CD14-positive monocyte (primary cell): ENCODE measurements around the gene MYPN. TPM values are rescaled to one million over a fixed set of nuclear protein-coding genes. Genes with fewer than 3 reads are reported as not detected.

Experiments
- DNase-seq, 3 donors: peaks; one replicate each; pipeline ENCODE4 v3.0.0-alpha.2; 2011 to 2022
- H2AFZ ChIP-seq: 2 replicates; pipeline ENCODE4 v1.6.0; 2012; ENCODE audit warnings: mild to moderate bottlenecking, low read depth, low read length, inconsistent platforms; ENCODE audit not compliant: insufficient read depth, poor library complexity, severe bottlenecking
- H3K27ac ChIP-seq, 2 donors: 1 replicate in 1 of 2; 2 replicates in 1 of 2; pipeline ENCODE4 v1.5.1; 2012 to 2013; ENCODE audit warnings: low read length in 2 of 2, control low read depth in 1 of 2, inconsistent platforms in 1 of 2, low read depth in 1 of 2, mild to moderate bottlenecking in 1 of 2
- H3K27me3 ChIP-seq, 2 donors: one replicate each; pipeline versions ENCODE4 v1.6.0 to v1.6.1; 2011 to 2013; ENCODE audit warnings: low read length in 2 of 2; ENCODE audit not compliant: control insufficient read depth in 2 of 2, insufficient read depth in 2 of 2
- H3K36me3 ChIP-seq, 2 donors: replicated peaks in 1 of 2; 1 replicate in 1 of 2; 2 replicates in 1 of 2; pipeline versions ENCODE4 v1.5.1 to v1.6.1; 2012 to 2013; ENCODE audit warnings: low read length in 2 of 2, control low read depth in 1 of 2, inconsistent platforms in 1 of 2, mild to moderate bottlenecking in 1 of 2; ENCODE audit not compliant: insufficient read depth in 2 of 2, control insufficient read depth in 1 of 2
- H3K4me1 ChIP-seq, 2 donors: 1 replicate in 1 of 2; 2 replicates in 1 of 2; pipeline versions ENCODE4 v1.5.1 to v1.6.1; 2012 to 2013; ENCODE audit warnings: low read length in 2 of 2, control low read depth in 1 of 2, inconsistent platforms in 1 of 2, mild to moderate bottlenecking in 1 of 2, moderate library complexity in 1 of 2; ENCODE audit not compliant: insufficient read depth in 2 of 2, control insufficient read depth in 1 of 2
- H3K4me2 ChIP-seq: replicated peaks from 2 replicates; pipeline ENCODE3; 2012; ENCODE audit warnings: low read length, moderate library complexity, mild to moderate bottlenecking; ENCODE audit not compliant: poor library complexity, severe bottlenecking; ENCODE audit errors: extremely low read depth
- H3K4me3 ChIP-seq, 3 experiments: fragments of 200-600 bp in 1 of 3; sonication (generic) in 1 of 3; replicated peaks in 1 of 3; 1 replicate in 2 of 3; 2 replicates in 1 of 3; pipeline ENCODE4 v1.5.1; 2011 to 2013; ENCODE audit warnings: low read length in 3 of 3, mild to moderate bottlenecking in 3 of 3, control low read depth in 2 of 3, low read depth in 2 of 3, inconsistent platforms in 1 of 3, moderate library complexity in 1 of 3
- H3K79me2 ChIP-seq: 2 replicates; pipeline ENCODE4 v1.6.0; 2012; ENCODE audit warnings: mild to moderate bottlenecking, control low read depth, inconsistent platforms, low read length, moderate library complexity; ENCODE audit not compliant: insufficient read depth
- H3K9ac ChIP-seq: 2 replicates; pipeline ENCODE4 v1.6.0; 2017; ENCODE audit warnings: low read length, mild to moderate bottlenecking; ENCODE audit not compliant: insufficient read depth, poor library complexity, severe bottlenecking
- H3K9me3 ChIP-seq, 2 donors: replicated peaks in 1 of 2; 1 replicate in 1 of 2; 2 replicates in 1 of 2; pipeline versions ENCODE4 v1.5.1 to v1.6.1; 2012 to 2013; ENCODE audit warnings: low read length in 2 of 2, control low read depth in 1 of 2; ENCODE audit not compliant: control insufficient read depth in 1 of 2, insufficient read depth in 1 of 2
- H4K20me1 ChIP-seq: 2 replicates; pipeline ENCODE4 v1.6.0; 2012; ENCODE audit warnings: mild to moderate bottlenecking, low read length, control low read depth, moderate library complexity; ENCODE audit not compliant: insufficient read depth
- H3K27ac Mint-ChIP-seq, 7 donors: one replicate each; pipeline ENCODE4 v1.8.0; 2020; ENCODE audit warnings: mild to moderate bottlenecking in 7 of 7, mixed read lengths in 7 of 7, moderate library complexity in 6 of 7, inconsistent platforms in 2 of 7
- H3K27me3 Mint-ChIP-seq, 3 donors: one replicate each; pipeline ENCODE4 v1.8.0; 2021 to 2022; ENCODE audit warnings: low read depth in 3 of 3, mild to moderate bottlenecking in 3 of 3, mixed read lengths in 3 of 3, moderate library complexity in 3 of 3, inconsistent platforms in 1 of 3
- H3K36me3 Mint-ChIP-seq, 2 donors: one replicate each; pipeline ENCODE4 v1.8.0; 2020; ENCODE audit warnings: mixed read lengths in 2 of 2, inconsistent platforms in 1 of 2, mild to moderate bottlenecking in 1 of 2
- H3K4me1 Mint-ChIP-seq: one replicate; pipeline ENCODE4 v1.8.0; 2020; ENCODE audit warnings: mild to moderate bottlenecking, mixed read lengths
- H3K4me3 Mint-ChIP-seq, 2 donors: one replicate each; pipeline ENCODE4 v1.8.0; 2020; ENCODE audit warnings: mild to moderate bottlenecking in 2 of 2, mixed read lengths in 2 of 2, moderate library complexity in 1 of 2
- H3K9me3 Mint-ChIP-seq, 7 donors: one replicate each; pipeline ENCODE4 v1.8.0; 2020 to 2022; ENCODE audit warnings: mixed read lengths in 7 of 7, mild to moderate bottlenecking in 6 of 7, moderate library complexity in 6 of 7, inconsistent platforms in 2 of 7
- CTCF ChIP-seq: fragments of 200-600 bp; IDR thresholded peaks from one replicate; pipeline ENCODE4 v1.8.0; 2022; ENCODE audit warnings: antibody characterized with exemption, mild to moderate bottlenecking
- WGBS: methylation state at CpG from one replicate; pipeline ENCODE4 v1.1.5; 2013; ENCODE audit warnings: missing lambda C conversion rate; ENCODE audit not compliant: insufficient coverage; 5-methylcytosine and 5-hydroxymethylcytosine counted together
- intact Hi-C, 2 donors: fragments of 100-400 bp; cut with micrococcal nuclease; formaldehyde crosslinking; loops; one replicate each; pipeline versions ENCODE4 v1.15.0 to v1.15.1; 2023
- polyA plus RNA-seq, 3 donors: library from polyadenylated mRNA; depleted of rRNA in 1 of 3; unstranded in 2 of 3; stranded (reverse) in 1 of 3; fragments of 300-500 nt in 2 of 3; fragments of >200 nt in 1 of 3; fragmentation: Illumina TruSeq in 2 of 3; gene quantifications; 1 replicate in 2 of 3; 2 replicates in 1 of 3; pipeline ENCODE4 v1.2.3, GENCODE V29; 2012 to 2021

The MYPN gene
- polyA plus RNA-seq, 3 donors: not detected

DNA sequence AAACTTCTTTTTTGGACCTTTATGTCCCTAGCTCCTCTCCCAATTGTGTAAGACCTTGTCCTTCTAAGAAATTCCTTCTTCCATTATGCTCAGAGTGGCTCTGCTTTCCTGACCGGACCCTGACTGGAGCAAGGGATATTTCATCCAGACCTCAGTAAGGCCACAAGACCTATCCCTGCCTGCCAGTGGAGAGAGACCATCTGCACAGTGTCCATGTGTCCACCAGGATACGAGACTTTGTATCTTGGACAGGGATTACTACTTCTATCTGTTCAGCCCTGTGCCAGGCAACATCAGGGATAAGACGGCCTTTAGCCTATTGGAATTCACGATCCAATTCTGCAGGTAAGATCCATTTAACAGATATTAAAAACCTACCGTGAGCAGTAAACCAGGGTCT is 129.8 kb downstream of the MYPN start:
- Histone ChIP-seq H2AFZ (no peak overlapping the region), H3K4me3 (no peak overlapping the region), H3K79me2 (no peaks in the 10 kb centered on the region), H3K4me2 (no peak overlapping the region), H4K20me1 (no peaks in the 10 kb centered on the region), H3K27me3 (no peaks in the 10 kb centered on the region), H3K9ac (no peak overlapping the region), H3K9me3 (no peaks in the 10 kb centered on the region), H3K36me3 (no peaks in the 10 kb centered on the region), H3K27ac (no peak overlapping the region), H3K4me1 (no peaks in the 10 kb centered on the region)
- intact Hi-C loops: no loop called here
- H3K4me1 Mint-ChIP-seq: no peaks in the 10 kb centered on the region
- peaks cover 0 to 2% (median 0%) of the 10 kb centered on the region in 7 donors for H3K9me3 Mint-ChIP-seq
- H3K4me3 Mint-ChIP-seq: no peak overlapping the region
- no peaks in the 10 kb centered on the region for H3K36me3 Mint-ChIP-seq
- no peak for TF ChIP-seq CTCF
- no peak for DNase-seq
- WGBS: 100% methylated on average over 2 of the region's 5 CpGs
- H3K27me3 Mint-ChIP-seq: peaks cover 0 to 4% (median 0%) of the 10 kb centered on the region in 3 donors
- no peak overlapping the region for H3K27ac Mint-ChIP-seq

GRCh38 chr10:68239596-68240150 is 130.4 kb downstream of the MYPN start:
- no peak for DNase-seq
- Mint-ChIP-seq H3K27me3 (peaks cover 0 to 2% (median 0%) of the 10 kb centered on the region in 3 donors), H3K4me1 (no peaks in the 10 kb centered on the region), H3K27ac (no peak overlapping the region), H3K4me3 (no peak overlapping the region), H3K9me3 (peaks cover 0 to 2% (median 0%) of the 10 kb centered on the region in 7 donors), H3K36me3 (no peaks in the 10 kb centered on the region)
- Histone ChIP-seq H3K27ac (no peak overlapping the region), H3K4me1 (no peaks in the 10 kb centered on the region), H3K79me2 (no peaks in the 10 kb centered on the region), H3K9ac (no peak overlapping the region), H3K4me3 (no peak overlapping the region), H3K27me3 (no peaks in the 10 kb centered on the region), H3K4me2 (no peak overlapping the region), H3K9me3 (no peaks in the 10 kb centered on the region), H3K36me3 (no peaks in the 10 kb centered on the region), H4K20me1 (no peaks in the 10 kb centered on the region), H2AFZ (no peak overlapping the region)
- WGBS: 82% methylated on average over 4 of the region's 5 CpGs
- TF ChIP-seq CTCF: no peak
- intact Hi-C loops: no loop called here
